ENCODE measurements around the gene MS4A10. TPM values are rescaled to one million over a fixed set of nuclear protein-coding genes. Genes with fewer than 3 reads are reported as not detected.
"Not testable (repeated sequence)": the region's sequence is repeated elsewhere in the genome, so short reads cannot be mapped to it uniquely, and the experiment has no call there.

Gene MS4A10
- total RNA-seq, 1 donor from 2014 or later = not detected

- DNase-seq (ENCODE audit: low spot score) = not testable (repeated sequence)
Observed at GRCh38 chr11:60823745-60824306, 38.7 kb downstream of the MS4A10 start.

- DNase-seq (ENCODE audit: low spot score) = no peak
Observed at GRCh38 chr11:60825118-60825517, 40.0 kb downstream of the MS4A10 start.

DNA sequence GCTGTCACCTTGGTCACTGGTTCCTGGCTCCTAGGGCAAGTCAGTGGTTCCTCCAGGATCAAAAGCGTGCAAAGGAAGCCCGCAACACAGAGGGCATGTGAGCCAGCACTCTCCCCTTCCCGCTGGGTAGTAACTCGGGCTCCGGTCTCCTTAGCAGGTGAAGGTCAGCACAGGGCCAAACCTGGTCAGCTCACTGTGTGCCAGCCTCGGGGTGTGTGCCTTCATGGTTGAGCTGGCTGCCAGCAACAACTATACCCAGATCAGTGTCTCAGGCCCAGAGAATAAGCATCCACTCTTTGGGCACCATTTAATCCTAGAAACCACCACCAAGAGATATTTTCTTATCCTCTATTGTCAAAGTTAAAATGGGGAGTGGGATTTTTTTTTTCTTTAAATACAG lies 40.7 kb downstream of the MS4A10 start:
- DNase-seq (ENCODE audit: low spot score) = no peak

GRCh38 chr11:60830478-60831142 lies 45.5 kb downstream of the MS4A10 start:
- no peak for DNase-seq (ENCODE audit: low spot score)

- DNase-seq (ENCODE audit: low spot score) = no peak
Observed at GRCh38 chr11:60831143-60831500, 46.0 kb downstream of the MS4A10 start.

DNA sequence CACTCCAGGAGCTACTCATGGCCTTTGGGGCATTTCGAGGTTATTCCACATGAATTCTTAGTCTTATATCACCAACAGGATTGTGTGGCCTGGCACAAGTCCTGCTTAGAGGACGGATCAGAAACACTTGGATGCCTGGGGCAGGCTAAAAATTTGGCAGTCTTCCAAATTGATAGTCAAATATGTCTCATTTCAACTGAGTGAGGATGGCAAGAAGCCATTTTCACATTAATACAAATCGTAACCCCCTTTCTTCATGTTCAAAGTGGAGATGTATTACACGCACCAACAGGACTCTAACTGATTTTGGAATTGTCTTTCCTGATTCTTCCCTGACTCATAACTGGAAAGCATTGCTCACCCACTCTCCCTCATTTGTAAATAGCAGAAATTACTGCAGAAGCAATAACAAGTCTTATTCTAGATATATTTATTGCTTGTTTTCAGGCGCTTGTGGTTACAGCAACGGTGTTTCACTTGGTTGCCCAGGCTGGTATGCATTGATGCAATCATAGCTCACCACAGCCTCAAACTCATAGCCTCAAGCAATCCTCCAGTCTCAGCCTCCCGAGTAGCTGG lies 46.5 kb downstream of the MS4A10 start:
- no peak for DNase-seq (ENCODE audit: low spot score)

- no peak for DNase-seq (ENCODE audit: low spot score)
Observed at GRCh38 chr11:60834742-60835533, 49.8 kb downstream of the MS4A10 start.

DNA sequence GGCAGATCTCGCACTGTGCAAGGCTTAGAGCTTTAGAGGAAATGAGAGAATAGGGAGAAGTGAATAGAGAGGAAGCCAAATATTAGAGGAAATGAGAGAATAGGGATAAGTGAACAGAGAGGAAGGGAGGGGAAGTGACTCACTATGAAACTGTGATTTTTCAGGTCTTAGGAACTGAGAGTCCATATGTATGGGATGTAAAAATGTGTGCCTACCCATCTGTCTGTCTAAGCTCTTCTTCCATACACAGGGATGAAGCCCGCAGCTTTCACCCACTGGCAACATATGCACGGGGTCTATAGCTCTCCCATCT lies 50.4 kb downstream of the MS4A10 start:
- no peak for DNase-seq (ENCODE audit: low spot score)

DNA sequence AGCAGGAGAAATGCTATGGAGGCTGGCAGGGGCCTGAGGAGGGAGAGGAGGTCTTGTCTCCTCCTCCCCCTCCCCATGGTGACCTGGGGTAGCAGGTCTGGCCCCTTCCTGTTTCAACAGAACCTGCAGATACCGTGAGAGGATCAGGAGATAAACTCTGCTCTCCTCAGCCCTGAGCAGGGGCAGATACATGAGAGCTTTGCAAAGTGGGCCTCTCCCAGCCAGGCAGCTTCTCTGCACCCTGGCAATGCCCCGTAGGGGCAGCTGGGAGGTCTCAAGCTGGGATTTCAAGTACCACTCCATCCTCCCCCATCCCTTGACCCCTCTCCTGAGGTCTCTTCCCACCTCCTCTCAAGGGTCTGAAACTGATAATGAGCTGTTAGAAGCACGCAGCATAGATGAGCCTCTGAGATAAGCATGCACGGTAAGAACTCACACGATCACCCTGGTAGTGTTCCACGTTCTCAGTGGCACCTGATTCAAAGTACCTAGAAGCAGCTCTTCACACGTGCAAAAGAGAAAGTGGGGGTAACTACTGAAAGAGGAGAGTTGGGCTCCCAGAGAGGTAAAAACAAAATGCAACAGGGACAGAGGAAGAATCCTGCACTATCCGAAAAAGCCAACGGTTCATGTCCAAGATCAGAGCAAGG lies 51.9 kb downstream of the MS4A10 start:
- no peak for DNase-seq (ENCODE audit: low spot score)

GRCh38 chr11:60838132-60838531 lies 53.0 kb downstream of the MS4A10 start:
- DNase-seq (ENCODE audit: low spot score) = no peak

DNA sequence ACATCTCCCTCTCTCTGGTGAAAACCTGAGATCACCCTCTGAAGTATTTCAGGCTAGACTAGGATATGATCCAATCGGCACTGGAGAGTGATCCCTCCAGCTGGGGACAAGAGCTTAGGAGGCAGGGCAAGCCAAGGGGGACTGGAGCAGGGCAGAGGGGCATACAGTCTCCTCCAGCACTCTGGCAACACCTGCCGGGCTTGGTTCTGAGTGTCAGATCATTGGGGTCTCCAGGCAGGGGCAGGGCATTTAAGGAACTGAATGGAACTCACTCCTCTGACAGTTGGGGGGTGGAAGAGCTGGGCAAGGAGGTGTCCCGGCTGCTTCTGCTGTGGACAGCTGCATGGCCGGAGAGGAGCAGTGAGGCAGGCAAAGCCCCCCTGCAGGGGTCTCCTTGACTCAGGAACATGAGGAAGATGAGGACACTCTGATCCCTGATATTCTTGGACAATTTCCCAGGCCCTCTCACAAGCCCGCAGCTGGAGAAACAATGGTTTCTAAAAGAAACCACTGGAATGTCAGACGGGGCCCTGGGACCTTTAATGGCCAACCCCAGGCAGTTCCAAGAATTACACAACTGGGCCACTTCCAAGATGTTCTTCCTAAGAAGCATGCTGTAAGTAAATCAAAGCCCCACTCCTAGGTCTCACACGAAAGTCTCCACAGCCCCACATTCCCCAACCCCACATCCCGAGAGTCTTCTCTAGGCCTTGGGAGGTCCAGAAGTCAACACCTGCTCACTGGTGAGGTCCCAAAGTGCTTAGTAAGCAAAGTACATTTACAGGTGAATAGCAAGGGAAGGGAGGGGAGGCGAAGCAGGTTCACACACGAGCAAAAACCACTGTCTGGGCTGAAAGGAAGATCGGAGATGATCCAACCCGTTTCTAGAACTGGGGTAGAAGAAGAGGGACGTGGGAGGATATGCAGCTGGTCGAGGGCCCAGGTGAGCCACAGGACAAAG lies 55.6 kb downstream of the MS4A10 start:
- no peak for DNase-seq (ENCODE audit: low spot score)

- DNase-seq (ENCODE audit: low spot score) = peak; percentile 99
Observed at GRCh38 chr11:60841797-60842667, 56.9 kb downstream of the MS4A10 start, which contains the start of gene CCDC86. Gene CCDC86 (plus strand): TSS chr11:60842113. CDS start chr11:60842125, 12 bp downstream.

- no peak for DNase-seq (ENCODE audit: low spot score)
Observed at GRCh38 chr11:60842668-60843600, 57.8 kb downstream of the MS4A10 start.

- DNase-seq (ENCODE audit: low spot score) = no peak
Observed at GRCh38 chr11:60844045-60844869, 59.1 kb downstream of the MS4A10 start.

DNA sequence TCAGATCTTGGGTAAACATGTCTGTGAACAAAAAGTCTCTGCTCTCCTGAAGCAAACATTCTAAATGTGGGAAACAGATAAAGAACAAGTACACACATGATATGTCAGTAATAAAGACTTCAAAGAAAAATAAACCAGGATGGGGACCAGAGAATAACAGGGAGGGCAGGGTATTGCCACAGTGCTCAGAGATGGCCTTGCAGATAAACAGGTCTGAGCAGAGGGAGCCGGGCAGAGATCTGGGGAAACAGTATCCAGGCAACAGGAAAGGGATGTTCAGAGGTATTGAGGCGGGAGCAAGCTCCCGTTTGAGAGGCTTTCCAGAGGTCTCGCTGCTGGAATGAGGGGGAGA lies 59.7 kb downstream of the MS4A10 start:
- no peak for DNase-seq (ENCODE audit: low spot score)

DNA sequence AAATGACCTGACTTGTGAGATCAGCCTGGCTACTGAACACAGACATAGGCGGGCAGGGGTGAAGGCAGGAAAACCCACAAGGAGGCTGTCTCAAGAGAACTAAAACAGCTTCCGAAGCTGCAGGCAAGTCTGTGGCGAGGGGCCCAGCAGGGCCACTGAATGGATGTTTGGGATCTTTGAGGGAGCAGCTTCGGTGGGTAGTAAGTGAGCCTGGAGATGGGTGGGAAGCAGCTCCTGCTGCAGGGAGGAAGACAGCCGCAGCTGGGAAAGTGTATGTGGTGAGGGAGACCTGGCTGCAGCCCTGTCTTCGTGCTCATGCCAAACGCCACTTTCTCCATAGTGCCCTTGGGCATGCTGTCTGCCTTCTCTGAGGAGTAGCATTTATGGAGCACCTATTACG lies 60.2 kb downstream of the MS4A10 start:
- no peak for DNase-seq (ENCODE audit: low spot score)

DNA sequence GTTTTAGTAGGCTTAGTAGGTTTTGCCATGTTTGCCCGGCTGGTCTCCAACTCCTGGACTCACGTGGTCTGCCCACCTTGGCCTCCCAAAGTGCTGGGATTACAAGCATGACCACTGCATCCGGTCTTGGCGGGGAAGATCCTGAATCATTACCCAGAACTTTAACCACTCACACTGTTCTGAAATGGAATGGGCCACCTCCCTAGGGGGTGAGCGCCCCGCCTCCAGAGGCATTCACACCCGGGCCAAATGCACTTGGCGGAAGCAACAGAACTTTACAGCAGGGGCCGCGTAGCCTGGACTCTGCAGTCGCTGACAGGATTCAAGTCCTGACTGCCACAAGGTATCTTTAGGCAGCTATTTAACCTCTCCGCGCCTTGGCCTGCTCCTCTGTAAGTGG lies 62.1 kb downstream of the MS4A10 start:
- no peak for DNase-seq (ENCODE audit: low spot score)

- no peak for DNase-seq (ENCODE audit: low spot score)
Observed at GRCh38 chr11:60847896-60848295, 62.8 kb downstream of the MS4A10 start.

All from mesenteric fat pad (tissue), 1 donor.